ENCODE measurements around the gene KLRC2.
"Not testable (repeated sequence)": the region's sequence is repeated elsewhere in the genome, so short reads cannot be mapped to it uniquely, and the experiment has no call there.

The KLRC2 gene

GRCh38 chr12:10435816-10436215, at the start of gene KLRC2:
Gene KLRC2 (minus strand): TSS chr12:10436010. CDS start chr12:10435986, 24 bp downstream.
- DNase-seq, result not testable (repeated sequence)

GRCh38 chr12:10481901-10482300, 46.1 kb upstream of the KLRC2 start:
- DNase-seq, result peak; percentile 50 to 53

GRCh38 chr12:10472808-10473207, 37.0 kb upstream of the KLRC2 start:
- not testable (repeated sequence) for DNase-seq

- DNase-seq, result no peak
These were observed 33.9 kb upstream of the KLRC2 start for GRCh38 chr12:10469701-10470100.

- no peak for DNase-seq
These were observed 30.5 kb upstream of the KLRC2 start for GRCh38 chr12:10466311-10466710.

- no peak for DNase-seq
These were observed 21.9 kb upstream of the KLRC2 start for GRCh38 chr12:10457760-10458159.

GRCh38 chr12:10456856-10457255, 21.0 kb upstream of the KLRC2 start:
- DNase-seq, result no peak

- DNase-seq, result no peak
These were observed 20.0 kb upstream of the KLRC2 start for GRCh38 chr12:10455766-10456165.

GRCh38 chr12:10454531-10454930, 18.7 kb upstream of the KLRC2 start:
- no peak for DNase-seq

GRCh38 chr12:10453156-10453555, 17.3 kb upstream of the KLRC2 start, which contains the start of gene KLRC1:
Gene KLRC1 (minus strand): TSS chr12:10453377. CDS start chr12:10451156, 2,221 bp downstream.
- peak in 1 of 2 donors; percentile 8 for DNase-seq

- DNase-seq, result no peak
These were observed 12.4 kb upstream of the KLRC2 start for GRCh38 chr12:10448236-10448635.

GRCh38 chr12:10446052-10446451, 10.2 kb upstream of the KLRC2 start:
- DNase-seq, result not testable (repeated sequence)

GRCh38 chr12:10441144-10441543, 5.3 kb upstream of the KLRC2 start:
- DNase-seq, result not testable (repeated sequence)

- not testable (repeated sequence) for DNase-seq
These were observed 3.9 kb upstream of the KLRC2 start for GRCh38 chr12:10439608-10440274.

- DNase-seq, result not testable (repeated sequence)
These were observed 1.8 kb upstream of the KLRC2 start for GRCh38 chr12:10437601-10438000.

GRCh38 chr12:10430623-10431022, 5.2 kb downstream of the KLRC2 start:
- not testable (repeated sequence) for DNase-seq

- DNase-seq, result not testable (repeated sequence)
These were observed 9.9 kb downstream of the KLRC2 start for GRCh38 chr12:10425938-10426337.

- not testable (repeated sequence) for DNase-seq
These were observed 11.4 kb downstream of the KLRC2 start for GRCh38 chr12:10424260-10424899.

GRCh38 chr12:10422159-10422558, 13.7 kb downstream of the KLRC2 start:
- DNase-seq, result not testable (repeated sequence)

GRCh38 chr12:10420334-10420733, 15.5 kb downstream of the KLRC2 start, which contains the start of gene KLRC3:
Gene KLRC3 (minus strand): TSS chr12:10420595. CDS start chr12:10420550, 45 bp downstream.
- DNase-seq, result not testable (repeated sequence)

GRCh38 chr12:10409392-10409791, 26.4 kb downstream of the KLRC2 start, which contains the start of gene KLRC4:
Gene KLRC4 (minus strand): TSS chr12:10409757. CDS start chr12:10409575, 182 bp downstream.
- peak; percentile 20 to 54 for DNase-seq

GRCh38 chr12:10408842-10409241, 27.0 kb downstream of the KLRC2 start:
- no peak for DNase-seq

- DNase-seq, result peak in 1 of 2 donors; percentile 55
These were observed 29.1 kb downstream of the KLRC2 start for GRCh38 chr12:10406725-10407124.

GRCh38 chr12:10405294-10405693, 30.5 kb downstream of the KLRC2 start:
- no peak for DNase-seq

All from CD4-positive, alpha-beta T cell treated with Interleukin-4 for 1 hour (primary cell).